Measurements from ENCODE around the gene MBD5. TPM values are rescaled to one million over a fixed set of nuclear protein-coding genes. Genes with fewer than 3 reads are reported as not detected.

Gene MBD5
- total and polyA plus RNA-seq, 9 donors, result 12.2 to 23.6 (median 19.6) TPM

DNA sequence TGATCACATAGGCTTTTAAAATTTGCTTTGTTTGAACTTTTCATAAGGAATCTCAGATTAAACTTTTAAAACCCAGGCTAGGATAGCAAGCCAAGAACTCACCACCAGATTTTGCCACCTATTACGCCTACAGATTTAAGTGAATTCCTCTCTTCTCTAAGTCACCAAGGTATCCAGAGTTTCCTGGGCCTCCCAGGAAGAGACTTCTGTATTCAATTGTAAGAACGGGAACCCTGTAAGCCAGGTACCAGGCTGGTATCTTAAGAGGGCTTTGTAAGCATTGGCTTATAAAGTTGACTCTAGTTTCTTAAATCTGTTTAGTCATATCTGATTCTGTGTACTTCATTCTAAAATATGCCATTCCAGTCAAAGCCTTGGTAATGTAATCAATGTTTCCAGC, 285.1 kb downstream of the MBD5 start:
- 86% methylated on average over 1 of the region's 2 CpGs for WGBS (ENCODE audit: insufficient coverage)
- no peaks in the 10 kb centered on the region for H3K9me3 ChIP-seq (replicated peaks; ENCODE audit: control insufficient read depth, low read depth, low read length)
- no peak overlapping the region for H3K4me3 ChIP-seq (ENCODE audit: low read length)
- H3K27me3 ChIP-seq (ENCODE audit: control insufficient read depth, insufficient read depth, low read length), result no peaks in the 10 kb centered on the region
- no peak overlapping the region for H3K27ac ChIP-seq (ENCODE audit: low read length)
- no peaks in the 10 kb centered on the region for H3K36me3 ChIP-seq (ENCODE audit: control insufficient read depth, insufficient read depth, low read length)
- no peaks in the 10 kb centered on the region for H3K4me1 ChIP-seq (ENCODE audit: control insufficient read depth, insufficient read depth, low read length)
- DNase-seq, result no peak

- Histone ChIP-seq H3K9me3 (replicated peaks; ENCODE audit: control insufficient read depth, low read depth, low read length) (no peaks in the 10 kb centered on the region), H3K27me3 (ENCODE audit: control insufficient read depth, insufficient read depth, low read length) (no peaks in the 10 kb centered on the region), H3K4me3 (ENCODE audit: low read length) (no peak overlapping the region), H3K36me3 (ENCODE audit: control insufficient read depth, insufficient read depth, low read length) (no peaks in the 10 kb centered on the region), H3K27ac (ENCODE audit: low read length) (no peak overlapping the region), H3K4me1 (ENCODE audit: control insufficient read depth, insufficient read depth, low read length) (no peaks in the 10 kb centered on the region)
- no peak for DNase-seq
- 50% methylated on average over 2 of the region's 3 CpGs for WGBS (ENCODE audit: insufficient coverage)
Observed at GRCh38 chr2:148317598-148317997, 296.7 kb downstream of the MBD5 start.

DNA sequence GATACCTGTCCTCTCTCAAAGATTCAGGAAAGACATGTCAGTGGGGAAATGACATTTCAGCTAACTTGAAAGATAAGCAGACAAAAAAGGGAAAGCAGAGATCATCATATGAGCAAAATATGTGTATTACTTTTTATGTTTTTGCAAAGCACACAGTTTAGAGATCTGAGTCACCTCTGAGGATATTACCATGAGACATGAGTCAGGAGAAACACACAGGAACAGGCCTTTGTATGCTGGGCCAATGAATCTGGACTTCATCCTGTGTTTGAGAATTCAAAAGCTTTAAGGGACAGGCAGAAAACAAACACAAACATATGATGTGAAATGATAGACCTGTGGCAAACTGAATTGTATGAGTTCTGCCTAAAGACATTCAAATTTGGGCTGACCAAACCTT, 317.6 kb downstream of the MBD5 start:
- Histone ChIP-seq H3K27ac (ENCODE audit: low read length) (no peak overlapping the region), H3K4me1 (ENCODE audit: control insufficient read depth, insufficient read depth, low read length) (no peaks in the 10 kb centered on the region), H3K9me3 (replicated peaks; ENCODE audit: control insufficient read depth, low read depth, low read length) (peaks cover 5% of the 10 kb centered on the region), H3K27me3 (ENCODE audit: control insufficient read depth, insufficient read depth, low read length) (no peaks in the 10 kb centered on the region), H3K36me3 (ENCODE audit: control insufficient read depth, insufficient read depth, low read length) (peaks cover 10% of the 10 kb centered on the region), H3K4me3 (ENCODE audit: low read length) (no peak overlapping the region)
- no peak for DNase-seq

DNA sequence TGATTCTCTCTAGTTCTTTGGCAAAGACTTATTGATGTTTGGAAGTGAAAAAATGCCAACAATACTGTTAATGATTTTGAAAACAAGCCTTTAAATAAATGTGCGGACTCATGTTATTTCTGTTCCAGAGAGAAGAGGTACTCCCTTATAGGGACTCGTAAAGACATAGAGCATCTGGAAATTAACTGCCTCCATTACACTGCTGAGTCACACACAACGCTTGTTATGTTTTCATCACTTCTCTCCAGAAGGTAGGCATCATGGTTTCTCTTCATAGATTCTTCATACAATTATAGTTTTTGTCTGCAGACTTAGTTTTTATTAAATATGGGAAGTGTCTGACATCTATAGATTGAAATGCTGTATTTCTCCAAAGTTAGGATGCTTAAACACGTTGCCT, 321.2 kb downstream of the MBD5 start:
- Histone ChIP-seq H3K4me1 (ENCODE audit: control insufficient read depth, insufficient read depth, low read length) (no peaks in the 10 kb centered on the region), H3K4me3 (ENCODE audit: low read length) (no peak overlapping the region), H3K27me3 (ENCODE audit: control insufficient read depth, insufficient read depth, low read length) (no peaks in the 10 kb centered on the region), H3K27ac (ENCODE audit: low read length) (no peak overlapping the region), H3K36me3 (ENCODE audit: control insufficient read depth, insufficient read depth, low read length) (peaks cover 4% of the 10 kb centered on the region), H3K9me3 (replicated peaks; ENCODE audit: control insufficient read depth, low read depth, low read length) (peaks cover 5% of the 10 kb centered on the region)
- WGBS (ENCODE audit: insufficient coverage), result no CpG with 5 or more reads among the region's 4 CpGs
- DNase-seq, result no peak

GRCh38 chr2:148350199-148350598, 329.3 kb downstream of the MBD5 start:
- Histone ChIP-seq H3K27me3 (ENCODE audit: control insufficient read depth, insufficient read depth, low read length) (no peaks in the 10 kb centered on the region), H3K36me3 (ENCODE audit: control insufficient read depth, insufficient read depth, low read length) (peaks cover 2% of the 10 kb centered on the region), H3K4me3 (ENCODE audit: low read length) (no peak overlapping the region), H3K4me1 (ENCODE audit: control insufficient read depth, insufficient read depth, low read length) (no peaks in the 10 kb centered on the region), H3K27ac (ENCODE audit: low read length) (no peak overlapping the region), H3K9me3 (replicated peaks; ENCODE audit: control insufficient read depth, low read depth, low read length) (no peaks in the 10 kb centered on the region)
- DNase-seq, result no peak
- whole genome bisulfite sequencing (ENCODE audit: insufficient coverage), result 50% methylated on average over 1 of the region's 1 CpG

GRCh38 chr2:148351437-148352143, 330.7 kb downstream of the MBD5 start:
- Histone ChIP-seq H3K27ac (ENCODE audit: low read length) (no peak overlapping the region), H3K9me3 (replicated peaks; ENCODE audit: control insufficient read depth, low read depth, low read length) (peaks cover 3% of the 10 kb centered on the region), H3K27me3 (ENCODE audit: control insufficient read depth, insufficient read depth, low read length) (no peaks in the 10 kb centered on the region), H3K4me3 (ENCODE audit: low read length) (no peak overlapping the region), H3K4me1 (ENCODE audit: control insufficient read depth, insufficient read depth, low read length) (no peaks in the 10 kb centered on the region), H3K36me3 (ENCODE audit: control insufficient read depth, insufficient read depth, low read length) (peaks cover 2% of the 10 kb centered on the region)
- no peak for DNase-seq
- 86% methylated on average over 1 of the region's 2 CpGs for WGBS (ENCODE audit: insufficient coverage)

- Histone ChIP-seq H3K27me3 (ENCODE audit: control insufficient read depth, insufficient read depth, low read length) (no peaks in the 10 kb centered on the region), H3K4me3 (ENCODE audit: low read length) (no peak overlapping the region), H3K4me1 (ENCODE audit: control insufficient read depth, insufficient read depth, low read length) (no peaks in the 10 kb centered on the region), H3K36me3 (ENCODE audit: control insufficient read depth, insufficient read depth, low read length) (no peaks in the 10 kb centered on the region), H3K27ac (ENCODE audit: low read length) (no peak overlapping the region), H3K9me3 (replicated peaks; ENCODE audit: control insufficient read depth, low read depth, low read length) (peaks cover 3% of the 10 kb centered on the region)
- no peak for DNase-seq
- 80% methylated on average over 1 of the region's 6 CpGs for WGBS (ENCODE audit: insufficient coverage)
Observed at GRCh38 chr2:148358375-148358774, 337.5 kb downstream of the MBD5 start.

DNA sequence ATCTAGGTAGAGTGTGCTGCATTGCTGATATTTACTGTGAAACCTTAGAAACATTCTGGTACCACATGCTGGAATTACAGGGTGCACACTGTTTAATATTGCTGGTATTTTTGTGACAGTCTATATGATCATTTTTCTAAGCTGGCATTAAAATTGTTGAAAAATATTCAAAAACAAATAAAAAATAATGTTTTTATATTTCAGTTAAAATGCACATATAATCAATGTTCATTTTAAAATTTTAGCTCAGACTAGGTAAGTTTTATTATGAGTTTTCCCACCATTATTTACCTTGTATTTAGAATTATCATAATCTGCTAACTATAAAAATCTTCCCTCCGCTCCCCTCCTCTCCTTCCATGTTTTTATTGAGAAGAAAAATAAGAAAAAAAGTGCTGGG, 339.8 kb downstream of the MBD5 start:
- H3K27me3 ChIP-seq (ENCODE audit: control insufficient read depth, insufficient read depth, low read length), result no peaks in the 10 kb centered on the region
- no CpG with 5 or more reads among the region's 1 CpG for WGBS (ENCODE audit: insufficient coverage)
- H3K27ac ChIP-seq (ENCODE audit: low read length), result no peak overlapping the region
- no peak overlapping the region for H3K4me3 ChIP-seq (ENCODE audit: low read length)
- H3K36me3 ChIP-seq (ENCODE audit: control insufficient read depth, insufficient read depth, low read length), result no peaks in the 10 kb centered on the region
- H3K4me1 ChIP-seq (ENCODE audit: control insufficient read depth, insufficient read depth, low read length), result no peaks in the 10 kb centered on the region
- H3K9me3 ChIP-seq (replicated peaks; ENCODE audit: control insufficient read depth, low read depth, low read length), result peaks cover 5% of the 10 kb centered on the region
- DNase-seq, result no peak

DNA sequence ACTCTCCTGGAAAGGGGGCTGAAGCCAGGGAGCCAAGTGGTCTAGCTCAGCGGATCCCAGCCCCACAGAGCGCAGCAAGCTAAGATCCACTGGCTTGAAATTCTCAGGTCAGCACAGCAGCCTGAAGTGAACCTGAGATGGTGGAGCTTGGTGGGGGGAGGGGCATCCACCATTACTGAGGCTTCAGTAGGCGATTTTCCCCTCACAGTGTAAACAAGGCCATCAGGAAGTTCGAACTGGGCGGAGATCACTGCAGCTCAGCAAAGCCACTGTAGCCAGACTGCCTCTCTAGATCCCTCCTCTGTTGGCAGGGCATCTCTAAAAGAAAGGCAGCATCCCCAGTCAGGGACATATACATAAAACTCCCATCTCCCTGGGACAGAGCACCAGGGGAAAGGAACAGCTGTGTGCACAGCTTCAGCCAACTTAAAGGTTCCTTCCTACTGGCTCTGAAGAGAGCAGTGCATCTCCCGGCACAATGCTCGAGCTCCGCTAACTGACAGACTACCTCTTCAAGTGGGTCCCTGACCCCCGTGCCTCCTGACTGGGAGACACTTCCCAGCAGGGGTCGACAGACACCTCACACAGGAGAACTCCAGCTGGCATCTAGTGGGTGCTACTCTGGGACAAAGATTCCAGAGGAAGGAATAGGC, 341.4 kb downstream of the MBD5 start:
- 94% methylated on average over 7 of the region's 10 CpGs for WGBS (ENCODE audit: insufficient coverage)
- Histone ChIP-seq H3K27me3 (ENCODE audit: control insufficient read depth, insufficient read depth, low read length) (no peaks in the 10 kb centered on the region), H3K4me1 (ENCODE audit: control insufficient read depth, insufficient read depth, low read length) (no peaks in the 10 kb centered on the region), H3K36me3 (ENCODE audit: control insufficient read depth, insufficient read depth, low read length) (no peaks in the 10 kb centered on the region), H3K9me3 (replicated peaks; ENCODE audit: control insufficient read depth, low read depth, low read length) (peaks cover 5% of the 10 kb centered on the region), H3K27ac (ENCODE audit: low read length) (no peak overlapping the region), H3K4me3 (ENCODE audit: low read length) (no peak overlapping the region)
- no peak for DNase-seq

- WGBS (ENCODE audit: insufficient coverage), result 80% methylated on average over 1 of the region's 3 CpGs
- H3K27me3 ChIP-seq (ENCODE audit: control insufficient read depth, insufficient read depth, low read length), result no peaks in the 10 kb centered on the region
- H3K4me1 ChIP-seq (ENCODE audit: control insufficient read depth, insufficient read depth, low read length), result no peaks in the 10 kb centered on the region
- no peak for DNase-seq
- H3K9me3 ChIP-seq (replicated peaks; ENCODE audit: control insufficient read depth, low read depth, low read length), result no peaks in the 10 kb centered on the region
- H3K4me3 ChIP-seq (ENCODE audit: low read length), result no peak overlapping the region
- no peak overlapping the region for H3K27ac ChIP-seq (ENCODE audit: low read length)
- H3K36me3 ChIP-seq (ENCODE audit: control insufficient read depth, insufficient read depth, low read length), result no peaks in the 10 kb centered on the region
Observed at GRCh38 chr2:148375214-148375613, 354.3 kb downstream of the MBD5 start.
